ENCODE data around the gene RBBP8NL. TPM values are rescaled to one million over a fixed set of nuclear protein-coding genes. Genes with fewer than 3 reads are reported as not detected.

Gene RBBP8NL
- total RNA-seq, 1 experiment from 2014 or later = 0.28 TPM

DNA sequence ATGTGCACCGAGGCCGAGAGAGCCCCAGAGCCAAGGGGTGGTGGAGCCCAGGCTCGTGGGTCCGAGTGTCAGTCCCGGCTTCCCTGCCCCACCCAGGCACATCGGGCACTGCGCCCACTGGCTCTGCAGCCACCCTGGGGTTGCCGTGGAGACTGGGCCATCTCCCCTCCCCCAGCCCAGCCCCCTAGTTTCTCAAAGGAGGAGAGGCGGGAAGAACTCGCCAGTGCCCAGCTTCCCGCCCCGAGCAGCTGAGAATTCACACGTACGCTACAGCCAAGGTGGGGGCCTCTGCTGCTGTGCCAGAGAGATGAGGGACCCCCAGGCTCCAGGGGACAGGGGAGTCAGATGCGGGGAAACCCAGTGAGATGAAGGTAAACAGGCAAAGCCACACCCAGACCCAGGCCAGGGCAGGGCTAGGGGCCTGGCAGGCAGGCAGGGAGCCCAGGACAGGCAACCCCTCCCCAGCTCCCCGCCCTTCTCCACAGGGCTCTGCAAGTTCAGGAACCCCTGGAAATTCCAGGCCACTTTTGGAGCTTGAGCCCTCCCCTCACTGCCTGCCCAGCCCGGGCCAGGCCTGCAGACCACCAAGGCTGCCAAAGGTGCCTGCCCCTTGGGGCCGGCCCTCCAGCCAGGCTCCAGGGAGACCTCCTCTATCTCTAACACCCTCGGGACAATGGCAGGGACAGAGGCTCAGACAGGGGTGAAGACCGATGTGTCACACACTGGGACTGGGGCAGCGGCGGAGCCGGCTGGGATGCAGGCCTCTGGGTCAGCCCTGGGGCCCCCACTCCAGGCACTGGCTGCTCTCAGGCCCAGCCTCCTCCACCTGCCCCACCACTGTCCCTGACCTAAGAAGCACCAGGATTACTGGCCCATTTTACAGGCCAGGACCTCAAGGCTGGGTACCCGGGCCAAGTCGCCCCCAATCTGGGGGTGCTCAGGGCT is 66.2 kb downstream of the RBBP8NL start:
- H2AFZ ChIP-seq (ENCODE audit: low read length) = no peak overlapping the region

More for the DNA sequence above, 66.2 kb downstream of the RBBP8NL start:
- Mint-ChIP-seq H3K36me3 (ENCODE audit: insufficient read depth in 1 of 3, low read depth in 3 of 3) (peaks cover 0 to 4% (median 2%) of the 10 kb centered on the region in 3 experiments; a peak in 4 of 7 replicates), H3K4me3 (peak overlapping the region in 1 of 2 experiments; percentile 20; a peak in 1 of 5 replicates), H3K27ac (peak overlapping the region; percentile 96 to 99 (median 96); a peak in 6 of 7 replicates), H3K27me3 (ENCODE audit: low read depth) (no peaks in the 10 kb centered on the region), H3K4me1 (peaks cover 30 to 62% of the 10 kb centered on the region in 2 experiments), H3K9me3 (no peaks in the 10 kb centered on the region)
- Histone ChIP-seq H3K14ac (ENCODE audit: insufficient read depth, low read length) (peak overlapping the region; percentile 21), H3T11ph (ENCODE audit: low read length) (no peak overlapping the region), H3K27me3 (ENCODE audit: insufficient read depth, low read length) (no peaks in the 10 kb centered on the region), H4K91ac (ENCODE audit: insufficient read length, low read depth, low read length) (peak overlapping the region; percentile 99), H2BK5ac (ENCODE audit: insufficient read length, low read length) (peak overlapping the region; percentile 76), H2BK20ac (ENCODE audit: low read depth, low read length, poor library complexity, severe bottlenecking) (no peak overlapping the region), H3K27ac (ENCODE audit: insufficient read length, low read depth, low read length) (peak overlapping the region; percentile 25), H3K23me2 (ENCODE audit: insufficient read length, low read depth, low read length, poor library complexity, severe bottlenecking) (peaks cover 9% of the 10 kb centered on the region), H2BK15ac (ENCODE audit: low read depth, low read length) (peak overlapping the region; percentile 39; the same call in 1 of the 2 replicates), H3K56ac (ENCODE audit: insufficient read length, low read depth, low read length) (no peak overlapping the region), H4K20me1 (ENCODE audit: control insufficient read depth, insufficient read depth, insufficient read length) (no peaks in the 10 kb centered on the region), H4K8ac (replicated peaks; ENCODE audit: insufficient read length, low read depth, low read length) (no peak overlapping the region), H3K9ac (ENCODE audit: extremely low read depth, insufficient read length, low read length) (no peak overlapping the region), H3K4me1 (ENCODE audit: insufficient read depth, low read length) (peaks cover 5% of the 10 kb centered on the region; the same call in 1 of the 2 replicates), H3K18ac (ENCODE audit: insufficient read length, low read depth, low read length) (peak overlapping the region; percentile 73), H3K79me2 (ENCODE audit: insufficient read depth, low read length) (peaks cover 9% of the 10 kb centered on the region; the same call in 1 of the 2 replicates), H3K9me3 (ENCODE audit: control insufficient read depth, low read depth, low read length) (no peaks in the 10 kb centered on the region), H3K79me1 (ENCODE audit: insufficient read depth, low read depth, low read length, poor library complexity, severe bottlenecking) (peaks cover 9% of the 10 kb centered on the region), H3K4ac (ENCODE audit: low read depth, low read length) (peak overlapping the region; percentile 75), H2BK120ac (ENCODE audit: low read depth, low read length, poor library complexity, severe bottlenecking) (peak overlapping the region; percentile 39), H2BK12ac (ENCODE audit: insufficient read length, low read depth, low read length) (peak overlapping the region; percentile 90), H2AK5ac (ENCODE audit: insufficient read length, low read length) (peak overlapping the region; percentile 38), H4K5ac (ENCODE audit: insufficient read length, low read depth, low read length) (peak overlapping the region; percentile 38), H3K4me2 (ENCODE audit: insufficient read depth, insufficient read length, low read length) (no peak overlapping the region), H3K23ac (ENCODE audit: insufficient read length, low read depth, low read length) (no peak overlapping the region)
- TF ChIP-seq, protein P1, sequence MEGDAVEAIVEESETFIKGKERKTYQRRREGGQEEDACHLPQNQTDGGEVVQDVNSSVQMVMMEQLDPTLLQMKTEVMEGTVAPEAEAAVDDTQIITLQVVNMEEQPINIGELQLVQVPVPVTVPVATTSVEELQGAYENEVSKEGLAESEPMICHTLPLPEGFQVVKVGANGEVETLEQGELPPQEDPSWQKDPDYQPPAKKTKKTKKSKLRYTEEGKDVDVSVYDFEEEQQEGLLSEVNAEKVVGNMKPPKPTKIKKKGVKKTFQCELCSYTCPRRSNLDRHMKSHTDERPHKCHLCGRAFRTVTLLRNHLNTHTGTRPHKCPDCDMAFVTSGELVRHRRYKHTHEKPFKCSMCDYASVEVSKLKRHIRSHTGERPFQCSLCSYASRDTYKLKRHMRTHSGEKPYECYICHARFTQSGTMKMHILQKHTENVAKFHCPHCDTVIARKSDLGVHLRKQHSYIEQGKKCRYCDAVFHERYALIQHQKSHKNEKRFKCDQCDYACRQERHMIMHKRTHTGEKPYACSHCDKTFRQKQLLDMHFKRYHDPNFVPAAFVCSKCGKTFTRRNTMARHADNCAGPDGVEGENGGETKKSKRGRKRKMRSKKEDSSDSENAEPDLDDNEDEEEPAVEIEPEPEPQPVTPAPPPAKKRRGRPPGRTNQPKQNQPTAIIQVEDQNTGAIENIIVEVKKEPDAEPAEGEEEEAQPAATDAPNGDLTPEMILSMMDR (conservative IDR thresholded peaks at IDR 0.05) = no peak
- no CpG with 5 or more reads among the region's 25 CpGs for WGBS (ENCODE audit: extremely low coverage, insufficient read length, low lambda C conversion rate)
- DNase-seq = peak; percentile 73

Other genes with a start within 250 kb of the RBBP8NL start
- gene MTG2, start 244.5 kb downstream of the RBBP8NL start, total RNA-seq (2021) = 25.1 and 27.7 TPM in 2 replicates
- 1.8 and 1.9 TPM in 2 replicates for gene HRH3, start 207.3 kb downstream of the RBBP8NL start, total RNA-seq (2021)
- gene OSBPL2, start 189.0 kb downstream of the RBBP8NL start, total RNA-seq (2021) = 42.9 and 47.3 TPM in 2 replicates
- 153 and 154 TPM in 2 replicates for gene ADRM1, start 124.5 kb downstream of the RBBP8NL start, total RNA-seq (2021)
- gene LAMA5, start 60.2 kb downstream of the RBBP8NL start, total RNA-seq (2021) = 200 and 201 TPM in 2 replicates
- gene RPS21, start 40.4 kb downstream of the RBBP8NL start, total RNA-seq (2021) = 1,715 and 1,736 TPM in 2 replicates
- gene CABLES2, start 20.3 kb downstream of the RBBP8NL start, total RNA-seq (2021) = 10.8 and 11.0 TPM in 2 replicates
- gene GATA5, start 48.5 kb upstream of the RBBP8NL start, total RNA-seq (2021) = 0.24 and 0.39 TPM in 2 replicates
- 8.4 and 9.4 TPM in 2 replicates for gene SLCO4A1, start 215.0 kb upstream of the RBBP8NL start, total RNA-seq (2021)

All from H9 (cell line).